GM21723 (cell line): Measurements from ENCODE around the gene THSD7A.

Experiments used
- ATAC-seq: cut with Tn5 transposase; IDR thresholded peaks from one replicate; pipeline ENCODE4 v1.9.1; 2021; ENCODE audit warnings: mild to moderate bottlenecking, moderate library complexity; ENCODE audit not compliant: unreplicated experiment

Gene THSD7A

GRCh38 chr7:11818281-11818680 is 13.7 kb downstream of the THSD7A start:
- ATAC-seq = no peak

GRCh38 chr7:11817111-11817740 is 14.8 kb downstream of the THSD7A start:
- no peak for ATAC-seq

- ATAC-seq = no peak
Measured at GRCh38 chr7:11811709-11812108, 20.3 kb downstream of the THSD7A start.

- ATAC-seq = no peak
Measured at GRCh38 chr7:11810043-11810625, 21.9 kb downstream of the THSD7A start.

- ATAC-seq = no peak
Measured at GRCh38 chr7:11807000-11807399, 25.0 kb downstream of the THSD7A start.

- no peak for ATAC-seq
Measured at GRCh38 chr7:11804621-11805020, 27.4 kb downstream of the THSD7A start.

GRCh38 chr7:11795231-11795630 is 36.8 kb downstream of the THSD7A start:
- no peak for ATAC-seq

- no peak for ATAC-seq
Measured at GRCh38 chr7:11792166-11792565, 39.8 kb downstream of the THSD7A start.

GRCh38 chr7:11788568-11788967 is 43.4 kb downstream of the THSD7A start:
- no peak for ATAC-seq

GRCh38 chr7:11787534-11787933 is 44.5 kb downstream of the THSD7A start:
- no peak for ATAC-seq

- no peak for ATAC-seq
Measured at GRCh38 chr7:11786186-11786585, 45.8 kb downstream of the THSD7A start.

GRCh38 chr7:11784769-11785536 is 47.0 kb downstream of the THSD7A start:
- no peak for ATAC-seq

GRCh38 chr7:11779864-11780674 is 51.9 kb downstream of the THSD7A start:
- no peak for ATAC-seq

- no peak for ATAC-seq
Measured at GRCh38 chr7:11776039-11776438, 56.0 kb downstream of the THSD7A start.

GRCh38 chr7:11775401-11775800 is 56.6 kb downstream of the THSD7A start:
- ATAC-seq = no peak

- ATAC-seq = no peak
Measured at GRCh38 chr7:11768263-11768662, 63.7 kb downstream of the THSD7A start.

GRCh38 chr7:11767148-11767547 is 64.8 kb downstream of the THSD7A start:
- ATAC-seq = no peak

- ATAC-seq = no peak
Measured at GRCh38 chr7:11760372-11760771, 71.6 kb downstream of the THSD7A start.

- ATAC-seq = no peak
Measured at GRCh38 chr7:11758627-11759111, 73.3 kb downstream of the THSD7A start.

- ATAC-seq = no peak
Measured at GRCh38 chr7:11757153-11757552, 74.8 kb downstream of the THSD7A start.

- ATAC-seq = no peak
Measured at GRCh38 chr7:11754933-11755332, 77.1 kb downstream of the THSD7A start.
